Muscle of arm (tissue), 12 donors: Measurements from ENCODE around the gene CPED1. TPM values are rescaled to one million over a fixed set of nuclear protein-coding genes. Genes with fewer than 3 reads are reported as not detected.
"Not testable (repeated sequence)": the region's sequence is repeated elsewhere in the genome, so short reads cannot be mapped to it uniquely, and the experiment has no call there.

Experiments
- DNase-seq: peaks from one replicate; pipeline ENCODE4 v3.0.0-alpha.2; 2013
- polyA plus RNA-seq, 12 donors: library from polyadenylated mRNA; unstranded; fragments of 120-200 nt; gene quantifications; one replicate each; pipeline ENCODE4 v1.2.1, GENCODE V29; 2013; ENCODE audit not compliant: insufficient read length in 12 of 12

CPED1 gene
- polyA plus RNA-seq, 12 donors = 6.7 to 35.5 (median 14.5) TPM; not detected in 1

DNA sequence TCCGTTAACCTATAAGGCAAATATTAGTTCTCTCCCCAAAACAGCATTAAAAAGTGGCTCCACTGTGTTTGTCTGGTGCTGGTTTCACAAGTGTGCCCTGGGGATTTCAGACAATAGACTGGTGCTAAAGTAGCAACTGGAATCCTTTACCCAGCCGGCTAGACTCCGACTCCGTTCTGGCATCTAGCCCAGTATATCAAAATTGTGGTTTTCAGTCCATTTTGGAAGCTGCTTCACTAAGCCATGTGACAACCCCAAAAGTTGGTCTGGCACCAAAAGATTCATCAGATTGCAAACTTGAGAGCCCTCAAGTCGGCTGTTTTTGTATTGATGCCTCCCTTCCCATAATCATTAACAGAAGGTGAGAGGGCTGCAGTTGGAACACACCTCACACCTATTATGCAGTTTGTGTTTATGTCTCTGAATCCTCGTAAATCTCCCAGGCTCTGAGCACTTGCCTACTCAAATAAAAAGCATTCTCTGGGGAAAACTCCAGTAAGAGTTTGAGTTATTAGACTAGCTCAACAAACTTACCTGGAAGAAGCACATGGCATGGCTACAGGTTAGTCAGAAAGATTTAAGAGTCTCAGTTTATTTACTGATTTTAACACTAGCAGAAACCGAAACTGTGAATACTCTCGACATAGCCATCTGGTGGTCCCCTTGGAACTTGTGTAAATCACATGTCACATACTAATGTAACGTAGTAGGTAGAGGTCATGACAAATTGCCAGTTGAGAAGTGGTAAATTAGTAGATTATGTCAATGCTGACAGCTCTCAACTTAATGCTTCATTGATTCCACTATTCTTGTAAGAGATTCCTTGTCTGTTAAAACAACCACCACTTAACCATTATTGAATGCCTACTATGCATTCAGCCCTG, 325.5 kb downstream of the CPED1 start:
- DNase-seq = no peak

DNA sequence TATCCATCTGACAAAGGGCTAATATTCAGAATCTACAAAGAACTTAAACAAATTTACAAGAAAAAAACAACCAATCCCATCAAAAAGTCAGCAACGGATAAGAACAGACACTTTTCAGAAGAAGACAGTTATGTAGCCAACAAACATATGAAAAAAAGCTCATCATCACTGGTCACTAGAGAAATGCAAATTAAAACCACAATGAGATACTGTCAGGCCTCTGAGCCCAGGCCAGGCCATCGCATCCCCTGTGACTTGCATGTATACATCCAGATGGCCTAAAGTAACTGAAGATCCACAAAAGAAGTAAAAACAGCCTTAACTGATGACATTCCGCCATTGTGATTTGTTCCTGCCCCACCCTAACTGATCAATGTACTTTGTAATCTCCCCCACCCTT, 326.7 kb downstream of the CPED1 start:
- not testable (repeated sequence) for DNase-seq

DNA sequence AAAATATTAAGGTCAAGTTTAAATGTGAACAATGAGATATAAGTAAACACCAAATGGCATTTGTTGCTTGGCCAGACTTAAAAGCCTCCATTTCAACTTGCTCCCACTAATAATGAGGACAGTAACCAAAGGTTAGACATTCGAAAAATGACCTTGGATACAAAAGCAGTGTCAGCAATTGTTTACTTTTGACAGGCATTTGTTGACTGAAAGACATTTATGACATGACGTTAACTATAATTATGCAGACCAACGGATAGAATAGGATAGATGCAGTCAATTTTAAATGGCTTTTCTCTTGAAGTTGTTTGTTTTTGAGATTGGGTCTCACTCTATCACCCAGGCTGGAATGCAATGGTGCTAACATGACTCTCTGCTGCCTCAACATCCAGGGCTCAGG, 333.9 kb downstream of the CPED1 start:
- no peak for DNase-seq

DNA sequence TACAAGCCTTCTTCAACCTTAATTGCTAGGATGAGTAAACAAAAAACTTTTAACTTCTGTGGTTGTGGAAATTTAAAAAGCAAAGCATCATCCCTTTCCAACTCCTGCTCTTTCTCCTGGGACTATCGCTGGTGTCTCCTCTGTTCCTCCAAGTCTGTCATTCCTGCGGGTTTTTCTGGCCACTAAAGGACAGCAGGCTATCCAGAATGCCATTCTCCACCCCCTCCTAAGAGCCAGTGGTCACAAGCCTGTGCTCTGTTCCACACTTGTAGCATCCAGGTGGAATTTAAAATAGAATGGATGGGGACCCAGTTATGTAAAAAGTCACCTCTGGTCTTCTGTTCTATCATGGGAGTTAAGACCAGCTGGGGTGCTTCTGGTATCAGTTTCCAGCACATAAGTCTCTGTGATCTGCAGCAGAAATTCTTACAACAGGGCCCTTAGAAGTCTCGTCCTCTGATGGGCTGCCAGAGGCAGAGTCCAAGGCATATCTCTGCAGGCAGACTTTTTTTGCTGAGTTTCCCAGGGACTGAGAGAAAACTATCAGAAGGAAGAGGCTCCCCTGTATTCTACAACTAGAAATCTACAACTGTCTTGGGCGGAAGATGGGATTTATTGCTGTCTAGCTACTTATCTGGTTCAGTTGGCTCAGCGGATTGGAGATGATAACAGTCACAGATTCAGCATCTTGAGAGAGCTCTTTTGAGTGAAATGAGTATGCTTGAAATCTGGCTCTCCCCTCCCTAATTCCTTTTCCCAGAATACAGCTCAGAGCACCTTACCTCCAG, 335.2 kb downstream of the CPED1 start:
- DNase-seq = no peak

DNA sequence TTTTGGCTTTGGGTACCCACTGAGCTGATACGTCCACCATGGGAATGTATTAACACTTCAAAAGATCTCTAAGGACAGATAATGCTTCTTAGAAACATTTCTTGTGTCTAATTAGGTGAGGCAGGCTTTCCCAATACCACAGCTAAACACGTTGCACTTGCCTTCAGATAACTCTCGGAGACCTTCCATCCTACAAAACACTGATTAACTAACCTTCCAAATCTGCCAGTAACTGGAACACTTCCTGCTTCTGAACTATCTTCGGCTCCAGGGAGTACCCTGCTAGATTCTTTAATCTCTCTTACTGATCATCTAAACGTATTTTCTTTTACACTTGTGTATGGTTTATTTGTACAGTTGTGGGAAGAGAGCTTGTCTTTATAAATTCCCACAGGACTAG, 339.2 kb downstream of the CPED1 start:
- DNase-seq = no peak

DNA sequence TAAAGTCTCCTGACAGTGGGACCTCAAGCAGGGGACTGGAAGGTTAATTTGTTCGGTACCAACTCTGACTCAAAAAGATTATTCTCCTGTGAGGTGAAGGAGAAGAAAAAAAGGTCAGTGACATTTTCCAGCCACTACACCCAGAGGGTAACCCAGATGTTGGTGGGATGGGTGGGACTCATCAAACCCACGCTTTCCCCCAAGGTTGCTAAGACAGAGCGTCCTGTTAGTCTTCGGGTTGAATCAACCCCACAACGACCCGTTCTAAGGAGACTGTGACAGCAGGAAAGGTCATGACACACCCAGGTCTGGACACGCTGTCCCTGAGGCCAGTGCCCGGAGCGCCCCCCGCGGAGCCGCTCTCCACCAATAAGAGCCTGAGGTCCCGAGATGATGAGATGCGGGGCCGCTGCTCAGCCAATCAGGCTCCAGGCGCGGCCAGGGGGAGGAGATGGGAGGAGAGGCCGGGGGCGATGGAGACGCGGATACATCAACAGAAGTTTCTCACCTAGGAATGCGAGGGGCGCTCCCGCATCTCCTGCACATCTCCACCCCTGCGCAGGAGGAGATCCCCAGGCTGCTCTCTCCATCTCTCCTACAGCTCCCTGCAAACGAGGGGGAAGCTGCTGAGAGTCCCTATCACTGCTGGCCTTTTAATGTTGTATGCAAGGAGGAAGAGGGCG, 340.1 kb downstream of the CPED1 start, which contains the start of gene WNT16:
Gene WNT16, plus strand, starts transcription at position 493 of the 683 bp plus-strand sequence. CDS start 293 bp downstream, outside the sequence.
- DNase-seq = no peak

DNA sequence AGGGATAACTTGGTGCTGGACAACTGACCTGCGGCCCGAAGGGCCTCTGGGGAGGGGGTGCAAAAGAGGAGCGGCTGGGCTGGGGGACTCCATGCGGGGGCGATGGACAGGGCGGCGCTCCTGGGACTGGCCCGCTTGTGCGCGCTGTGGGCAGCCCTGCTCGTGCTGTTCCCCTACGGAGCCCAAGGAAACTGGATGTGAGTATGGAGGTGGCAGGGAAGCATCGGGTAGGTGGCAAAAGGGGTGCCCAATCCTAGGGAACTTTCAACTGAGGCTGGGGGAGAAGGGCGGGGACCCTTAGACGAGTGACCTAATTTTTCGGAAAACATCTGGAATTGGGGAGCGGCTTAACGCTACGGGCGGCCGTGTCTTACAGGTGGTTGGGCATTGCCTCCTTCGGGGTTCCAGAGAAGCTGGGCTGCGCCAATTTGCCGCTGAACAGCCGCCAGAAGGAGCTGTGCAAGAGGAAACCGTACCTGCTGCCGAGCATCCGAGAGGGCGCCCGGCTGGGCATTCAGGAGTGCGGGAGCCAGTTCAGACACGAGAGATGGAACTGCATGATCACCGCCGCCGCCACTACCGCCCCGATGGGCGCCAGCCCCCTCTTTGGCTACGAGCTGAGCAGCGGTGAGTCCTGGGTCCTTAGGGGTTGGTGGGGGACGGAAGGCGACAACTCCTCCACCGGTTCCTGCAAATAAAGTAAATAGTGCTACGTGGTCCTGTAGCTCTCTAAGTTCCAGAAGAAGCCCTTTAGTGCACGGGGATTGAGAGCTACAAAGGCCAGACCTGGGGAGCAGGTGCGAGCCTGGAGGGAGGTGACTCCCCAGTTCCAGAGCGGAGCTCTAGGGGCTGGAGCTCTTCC, 340.9 kb downstream of the CPED1 start:
- DNase-seq = no peak

DNA sequence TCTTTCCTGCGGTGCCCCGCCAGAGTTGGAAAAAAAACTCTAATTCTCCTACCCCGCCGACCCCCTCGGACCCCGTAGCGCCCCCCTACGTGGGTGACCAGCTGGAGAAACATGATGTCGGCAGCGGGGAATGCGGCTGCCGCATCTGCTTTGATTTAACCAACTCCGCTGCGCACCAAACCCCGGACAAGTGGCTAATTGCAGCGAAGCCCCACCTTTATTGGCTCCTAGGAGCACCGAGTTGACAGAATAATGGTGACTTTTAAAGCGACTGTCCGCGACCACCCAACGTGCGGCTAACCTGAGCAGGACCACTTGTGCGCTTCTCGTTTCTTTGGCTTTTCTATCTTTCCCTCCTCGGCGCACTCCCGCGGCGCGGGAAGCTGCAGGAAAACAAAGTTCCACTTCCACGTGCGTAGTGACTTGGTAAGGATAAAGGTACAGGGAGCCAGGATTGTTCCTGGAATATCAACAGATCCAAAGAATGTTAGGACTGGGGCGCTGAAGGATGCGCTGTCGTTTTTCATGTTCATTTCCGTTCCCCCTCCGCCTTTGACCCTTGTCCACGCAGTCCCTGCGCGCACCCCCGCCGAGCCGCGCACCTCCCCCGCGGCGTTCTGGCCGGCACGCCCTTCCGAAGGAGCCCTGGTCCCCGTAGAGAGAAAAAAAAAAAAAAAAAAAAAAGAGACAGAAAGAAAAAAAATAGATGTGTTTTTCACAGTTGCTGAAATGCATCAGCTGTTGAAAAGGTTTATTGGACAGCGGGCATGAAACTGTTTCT, 341.7 kb downstream of the CPED1 start:
- no peak for DNase-seq

DNA sequence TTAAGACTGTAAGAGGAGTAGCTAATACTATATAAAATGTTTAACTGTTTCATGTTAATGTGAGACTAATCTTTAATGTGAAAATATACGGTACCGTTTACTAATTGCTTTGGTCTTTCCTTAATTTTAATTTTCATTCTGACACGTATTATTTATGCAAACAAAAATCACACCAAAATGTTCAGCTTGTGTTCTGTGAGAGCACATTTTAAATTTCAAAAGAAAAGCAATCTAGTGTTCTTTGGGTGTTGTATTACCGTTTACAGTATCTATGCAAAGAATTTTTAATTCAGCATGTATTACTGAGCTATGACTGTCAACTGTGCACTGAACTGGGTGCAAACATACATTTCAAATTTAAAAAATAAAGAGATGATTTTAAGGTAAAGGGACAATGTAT, 342.5 kb downstream of the CPED1 start:
- DNase-seq = no peak

DNA sequence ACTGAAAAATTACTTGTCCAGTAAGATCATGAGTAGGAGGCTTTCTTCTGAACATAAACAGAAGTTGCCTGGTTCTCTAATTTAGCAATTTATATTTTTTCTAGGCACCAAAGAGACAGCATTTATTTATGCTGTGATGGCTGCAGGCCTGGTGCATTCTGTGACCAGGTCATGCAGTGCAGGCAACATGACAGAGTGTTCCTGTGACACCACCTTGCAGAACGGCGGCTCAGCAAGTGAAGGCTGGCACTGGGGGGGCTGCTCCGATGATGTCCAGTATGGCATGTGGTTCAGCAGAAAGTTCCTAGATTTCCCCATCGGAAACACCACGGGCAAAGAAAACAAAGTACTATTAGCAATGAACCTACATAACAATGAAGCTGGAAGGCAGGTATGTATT, 343.1 kb downstream of the CPED1 start:
- DNase-seq = no peak

DNA sequence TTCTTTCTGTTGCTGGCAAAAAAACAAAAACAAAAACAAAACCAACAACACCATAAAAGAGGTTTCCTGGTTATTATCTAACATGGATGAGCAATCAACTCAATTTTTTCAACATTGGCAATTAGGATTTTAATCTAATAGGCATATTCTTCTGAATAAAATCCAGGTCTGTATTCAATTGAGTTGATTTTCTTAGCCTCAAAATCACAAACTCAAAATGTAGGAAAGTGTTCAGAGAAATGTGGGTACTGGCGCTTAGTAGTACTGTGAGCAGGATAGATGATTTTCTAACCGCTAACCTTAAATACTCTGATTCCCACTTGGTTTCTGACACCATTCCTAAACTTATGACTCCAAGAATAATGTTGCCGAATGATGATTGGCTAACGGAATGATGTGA, 345.9 kb downstream of the CPED1 start:
- no peak for DNase-seq

DNA sequence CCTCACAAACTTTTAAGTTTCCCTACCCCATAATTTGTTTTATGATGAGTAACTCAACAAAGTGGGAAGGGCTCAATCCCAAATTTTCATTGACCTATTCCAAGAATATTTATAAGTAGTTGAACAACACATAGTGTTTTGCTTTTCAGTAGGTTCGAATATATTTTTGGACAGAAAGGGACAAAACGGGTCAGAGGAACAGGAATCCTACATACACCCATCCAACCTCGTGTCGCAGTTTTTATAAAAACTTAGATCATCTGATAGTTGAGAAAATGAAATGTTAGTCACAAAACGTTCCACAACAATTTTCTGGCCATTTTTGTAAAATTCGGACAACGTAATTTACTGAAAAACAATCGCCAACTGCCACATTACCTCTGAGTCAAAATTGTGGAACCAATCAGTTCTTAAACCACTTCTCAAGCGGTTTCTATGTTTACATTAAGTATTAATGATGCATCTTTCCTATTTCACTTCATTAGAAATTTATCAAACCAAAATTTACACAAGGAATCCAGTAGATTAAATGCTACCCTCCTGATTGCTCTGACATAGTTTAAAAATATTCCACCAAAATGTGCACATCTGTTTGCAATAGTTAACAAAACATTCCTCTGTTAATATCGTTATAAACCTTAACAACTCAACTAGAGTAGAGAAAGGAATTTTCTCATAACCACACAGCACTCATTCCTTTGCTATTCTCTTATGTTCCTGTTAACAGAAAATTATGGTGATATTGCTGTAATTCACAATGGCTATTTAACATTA, 346.6 kb downstream of the CPED1 start:
- no peak for DNase-seq

DNA sequence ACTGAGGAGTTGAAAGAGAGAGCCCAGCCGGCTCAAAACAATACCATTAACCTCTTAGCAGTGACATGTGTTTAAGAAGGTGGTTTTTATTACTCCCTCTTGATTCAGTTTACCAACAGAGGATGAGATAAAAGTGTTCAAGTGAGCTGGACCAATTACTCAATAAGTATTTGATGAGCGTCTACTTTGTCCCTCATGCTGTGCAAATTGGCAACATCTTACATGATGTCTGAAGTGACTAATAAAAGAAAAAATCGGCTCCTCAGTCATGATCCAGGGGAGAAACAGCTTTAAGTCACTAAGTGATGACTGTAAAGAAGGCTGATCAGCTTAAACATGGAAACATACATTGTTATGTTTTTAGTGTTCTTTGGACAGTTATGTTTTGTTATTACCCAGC, 348.1 kb downstream of the CPED1 start:
- no peak for DNase-seq

DNA sequence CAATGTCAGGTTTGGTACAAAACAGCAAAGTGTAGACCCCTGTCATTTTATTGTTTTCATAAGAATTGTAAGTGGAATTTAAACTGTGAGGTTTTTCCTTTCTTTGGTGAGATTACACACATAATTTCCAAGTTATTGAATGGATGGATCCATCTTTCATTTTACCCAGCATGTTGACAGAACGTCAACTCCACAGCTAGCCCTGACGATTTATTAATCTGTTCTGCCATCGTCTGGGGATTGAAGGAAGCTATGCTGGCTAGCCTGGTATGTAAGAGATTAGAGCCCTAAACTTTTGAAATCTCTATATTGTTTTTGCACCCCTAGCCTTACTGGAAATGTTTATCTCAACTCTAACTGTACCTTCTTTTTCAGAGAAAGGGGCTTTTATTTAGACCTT, 348.9 kb downstream of the CPED1 start:
- no peak for DNase-seq

DNA sequence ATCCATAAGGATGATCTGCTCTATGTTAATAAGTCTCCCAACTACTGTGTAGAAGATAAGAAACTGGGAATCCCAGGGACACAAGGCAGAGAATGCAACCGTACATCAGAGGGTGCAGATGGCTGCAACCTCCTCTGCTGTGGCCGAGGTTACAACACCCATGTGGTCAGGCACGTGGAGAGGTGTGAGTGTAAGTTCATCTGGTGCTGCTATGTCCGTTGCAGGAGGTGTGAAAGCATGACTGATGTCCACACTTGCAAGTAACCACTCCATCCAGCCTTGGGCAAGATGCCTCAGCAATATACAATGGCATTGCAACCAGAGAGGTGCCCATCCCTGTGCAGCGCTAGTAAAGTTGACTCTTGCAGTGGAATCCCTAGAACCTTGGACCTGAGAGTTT, 350.6 kb downstream of the CPED1 start:
- no peak for DNase-seq

DNA sequence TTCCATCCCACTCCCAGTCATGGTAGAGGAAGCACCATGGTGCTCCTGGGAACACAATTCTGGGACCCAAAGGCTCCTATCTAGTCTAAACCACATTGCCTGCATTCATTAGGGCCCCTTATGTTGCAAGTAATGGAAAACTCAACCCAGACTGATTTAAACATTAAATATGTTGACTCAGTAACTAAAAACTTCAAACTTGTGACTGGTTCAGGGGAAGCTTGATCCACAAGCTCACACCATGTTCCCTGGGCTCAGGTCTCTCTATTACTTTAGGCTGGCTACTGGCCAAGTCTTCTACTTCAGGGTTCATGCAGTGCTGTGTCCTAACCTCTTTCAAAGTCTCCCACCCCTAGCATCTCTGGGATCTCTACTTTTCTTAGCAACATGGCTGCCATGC, 353.4 kb downstream of the CPED1 start:
- DNase-seq = no peak

DNA sequence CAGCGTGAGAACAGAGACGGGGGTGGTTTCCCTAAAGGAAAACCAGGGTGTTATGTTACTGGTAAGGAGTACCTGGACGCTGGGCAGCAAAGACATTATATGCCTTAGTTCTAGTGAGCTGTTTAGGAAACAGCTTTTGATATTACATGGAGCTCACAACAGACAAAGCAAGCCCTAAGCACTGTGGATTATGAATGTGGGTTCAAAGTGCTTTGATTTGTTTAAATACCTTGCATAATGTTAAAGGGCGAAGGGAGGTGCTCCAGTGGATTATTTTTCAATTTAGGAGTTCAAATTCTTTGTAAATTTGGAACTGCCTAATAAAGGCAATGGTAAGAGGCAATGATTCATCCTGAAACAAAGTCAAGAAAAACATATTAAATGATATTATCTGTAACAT, 354.1 kb downstream of the CPED1 start:
- no peak for DNase-seq

DNA sequence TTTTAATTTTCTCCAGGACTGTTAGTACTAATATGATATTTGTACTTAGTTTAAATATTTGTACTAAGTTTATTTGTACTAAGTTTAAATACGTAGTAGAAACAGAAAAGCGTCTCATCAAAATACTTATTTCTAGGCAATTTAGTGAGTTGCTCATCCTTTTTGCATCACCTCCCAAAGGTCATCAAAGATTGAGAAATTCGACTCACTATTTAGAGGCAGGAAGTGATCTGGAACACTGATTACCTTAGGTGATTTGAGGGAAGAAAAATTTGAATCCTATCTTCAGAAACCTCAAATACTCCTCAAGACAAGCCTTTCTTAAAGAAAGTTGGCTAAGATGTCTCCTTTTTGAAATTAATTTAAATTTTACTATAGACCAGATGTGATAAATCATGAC, 354.8 kb downstream of the CPED1 start:
- no peak for DNase-seq

DNA sequence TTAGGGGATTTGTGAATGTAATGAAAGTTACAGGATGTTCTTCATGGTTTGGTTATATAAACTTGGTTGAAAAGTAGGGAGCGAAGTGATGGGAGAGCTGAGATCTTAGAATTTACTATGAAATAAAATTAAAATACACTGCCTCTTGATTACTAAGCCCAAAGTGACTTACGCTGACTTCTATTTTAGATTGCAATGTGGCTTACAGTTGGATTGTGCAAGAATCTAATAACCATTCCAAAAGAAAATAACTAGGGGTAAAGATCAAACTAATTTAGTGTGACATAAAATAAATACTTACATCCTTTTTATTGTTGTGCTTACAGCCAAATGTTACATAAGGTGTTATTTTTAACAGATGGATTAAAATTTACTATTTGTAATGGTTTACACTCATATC, 355.6 kb downstream of the CPED1 start:
- no peak for DNase-seq

DNA sequence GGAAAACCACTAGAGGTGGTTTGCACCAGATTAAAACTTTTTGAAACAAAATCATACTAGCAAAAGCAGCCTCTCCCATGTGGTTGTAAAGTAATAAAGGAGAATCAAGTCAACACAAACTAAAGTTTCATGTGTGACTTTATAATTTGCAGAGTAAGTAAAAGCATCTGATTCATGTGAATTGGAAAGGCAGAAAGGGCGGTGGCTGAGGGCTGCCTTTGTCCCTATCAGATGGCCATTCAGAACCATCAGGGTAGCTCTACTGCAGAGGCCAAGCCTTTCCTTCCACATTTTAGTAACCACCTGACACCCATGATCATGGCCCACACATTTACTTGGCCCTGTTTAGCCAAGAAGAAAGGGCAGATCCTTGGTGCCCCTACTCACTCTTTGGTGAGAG, 356.0 kb downstream of the CPED1 start:
- DNase-seq = no peak
